HCT116 (cell line): ENCODE measurements around the gene SHISA3. TPM values are rescaled to one million over a fixed set of nuclear protein-coding genes. Genes with fewer than 3 reads are reported as not detected.

Experiments
- ATAC-seq: fragments of 200-7000 bp; cut with Tn5 transposase; 2 replicates; pipeline ENCODE4 v1.9.1; 2020; ENCODE audit warnings: mild to moderate bottlenecking, moderate library complexity
- BruUV-seq: library from RNA; stranded (reverse); fragments of 400-500 nt; replicated peaks from 2 replicates; lab custom pipeline; 2021; lab: Mats Ljungman, UMichigan
- CTCF ChIA-PET: fragments of 300-600 bp; sonication (Branson Sonifier 250); formaldehyde crosslinking; loops from one replicate; lab custom pipeline; 2021; ENCODE audit warnings: antibody characterized with exemption; lab: Charles Lee
- POLR2A ChIA-PET: fragments of 300-600, 350-600 bp; sonication (Branson Sonifier 250); formaldehyde crosslinking; loops from one replicate; lab custom pipeline; 2021; ENCODE audit warnings: antibody characterized with exemption; lab: Charles Lee
- RAD21 ChIA-PET, 2 experiments: fragments of 300-600 bp; sonication (Branson Sonifier 250); formaldehyde crosslinking; loops; one replicate each; lab custom pipeline; 2023; ENCODE audit warnings: low total read pairs in 2 of 2; ENCODE audit not compliant: uncharacterized antibody in 2 of 2, unreplicated experiment in 2 of 2, low non-redundant PET in 1 of 2; lab: Charles Lee
- DNase-seq: peaks from one replicate; pipeline ENCODE4 v3.0.0-alpha.2; 2010; ENCODE audit warnings: low read depth, low spot score
- H2AFZ ChIP-seq: fragments of 200-600 bp; shearing (Covaris generic), sonication (generic); 2 replicates; pipeline ENCODE4 v1.6.1; 2017; ENCODE audit warnings: low read depth, mixed run types, mixed read lengths, antibody characterized with exemption, low read length; ENCODE audit not compliant: poor library complexity, severe bottlenecking
- H3K27ac ChIP-seq: 2 replicates; pipeline ENCODE4 v1.5.1; 2012; ENCODE audit warnings: low read depth, low read length
- H3K27me3 ChIP-seq: fragments of 200-600 bp; sonication (generic); 2 replicates; pipeline ENCODE4 v1.6.1; 2016; ENCODE audit warnings: mixed run types, low read length, mixed read lengths; ENCODE audit not compliant: insufficient read depth
- H3K36me3 ChIP-seq, 2 experiments: fragments of 200-500 bp in 1 of 2; fragments of 200-600 bp in 1 of 2; sonication (Bioruptor generic) in 1 of 2; sonication (generic) in 1 of 2; 2 replicates each; pipeline versions ENCODE4 v1.5.1 to v1.6.1; 2014 to 2016; ENCODE audit warnings: low read length in 2 of 2, inconsistent platforms in 1 of 2, mixed read lengths in 1 of 2, mixed run types in 1 of 2; ENCODE audit not compliant: insufficient read depth in 2 of 2, control insufficient read depth in 1 of 2
- H3K4me1 ChIP-seq, 2 experiments: fragments of 200-600 bp in 1 of 2; sonication (generic) in 1 of 2; 2 replicates each; pipeline versions ENCODE4 v1.5.1 to v1.6.1; 2012 to 2017; ENCODE audit warnings: low read length in 2 of 2, inconsistent platforms in 1 of 2, mild to moderate bottlenecking in 1 of 2, mixed read lengths in 1 of 2, mixed run types in 1 of 2, moderate library complexity in 1 of 2; ENCODE audit not compliant: insufficient read depth in 2 of 2, control insufficient read depth in 1 of 2
- H3K4me2 ChIP-seq: fragments of 200-600 bp; sonication (generic); 2 replicates; pipeline ENCODE4 v1.6.1; 2017; ENCODE audit warnings: mixed run types, low read length, mixed read lengths
- H3K4me3 ChIP-seq, 2 experiments: fragments of 200-600 bp in 1 of 2; sonication (generic) in 1 of 2; replicated peaks in 1 of 2; 2 replicates each; pipeline ENCODE4 v1.5.1; 2011 to 2016; ENCODE audit warnings: low read length in 2 of 2, control low read depth in 1 of 2, low read depth in 1 of 2, mild to moderate bottlenecking in 1 of 2, mixed read lengths in 1 of 2, mixed run types in 1 of 2
- H3K79me2 ChIP-seq: fragments of 200-600 bp; sonication (generic); 2 replicates; pipeline ENCODE4 v1.6.1; 2017; ENCODE audit warnings: mild to moderate bottlenecking, mixed run types, low read length, moderate library complexity, mixed read lengths; ENCODE audit not compliant: insufficient read depth
- H3K9ac ChIP-seq: fragments of 200-600 bp; sonication (generic); 2 replicates; pipeline ENCODE4 v1.6.1; 2016; ENCODE audit warnings: low read length, mixed read lengths
- H3K9me2 ChIP-seq: fragments of 200-600 bp; sonication (generic), shearing (Covaris generic); 2 replicates; pipeline ENCODE4 v1.6.1; 2017; ENCODE audit warnings: mixed run types, mild to moderate bottlenecking, moderate library complexity; ENCODE audit not compliant: insufficient read depth
- H3K9me3 ChIP-seq, 2 experiments: fragments of 200-500 bp in 1 of 2; fragments of 200-600 bp in 1 of 2; sonication (Bioruptor generic) in 1 of 2; sonication (generic) in 1 of 2; 2 replicates each; pipeline ENCODE4 v1.6.1; 2014 to 2017; ENCODE audit warnings: low read length in 2 of 2, mixed read lengths in 2 of 2, inconsistent platforms in 1 of 2, low read depth in 1 of 2, mild to moderate bottlenecking in 1 of 2, mixed run types in 1 of 2, moderate library complexity in 1 of 2; ENCODE audit not compliant: control insufficient read depth in 1 of 2, insufficient read depth in 1 of 2
- H4K20me1 ChIP-seq: fragments of 200-600 bp; sonication (generic), shearing (Covaris generic); 2 replicates; pipeline ENCODE4 v1.6.1; 2017; ENCODE audit warnings: mixed run types, mild to moderate bottlenecking, moderate library complexity; ENCODE audit not compliant: insufficient read depth
- CBX3 ChIP-seq: IDR thresholded peaks from 2 replicates; pipeline ENCODE4 v1.6.1; 2012; ENCODE audit warnings: low read depth
- CEBPB ChIP-seq: IDR thresholded peaks from 2 replicates; pipeline ENCODE4 v1.6.1; 2012; ENCODE audit warnings: low read depth
- EGR1 ChIP-seq: IDR thresholded peaks from 2 replicates; pipeline ENCODE4 v1.6.1; 2012; ENCODE audit warnings: low read depth
- EZH2 ChIP-seq: fragments of 200-600 bp; sonication (generic); IDR thresholded peaks from 2 replicates; pipeline ENCODE4 v1.6.1; 2017; ENCODE audit warnings: antibody characterized with exemption, mixed run types
- FOSL1 ChIP-seq: IDR thresholded peaks from 2 replicates; pipeline ENCODE4 v1.6.1; 2012; ENCODE audit warnings: low read depth
- JUND ChIP-seq: IDR thresholded peaks from 2 replicates; pipeline ENCODE4 v1.6.1; 2012
- POLR2AphosphoS5 ChIP-seq: IDR thresholded peaks from 2 replicates; pipeline ENCODE4 v1.6.1; 2011; ENCODE audit warnings: mild to moderate bottlenecking, low read depth, low read length, moderate library complexity
- RAD21 ChIP-seq: IDR thresholded peaks from 2 replicates; pipeline ENCODE4 v1.6.1; 2012; ENCODE audit warnings: low read depth, mild to moderate bottlenecking
- SP1 ChIP-seq: IDR thresholded peaks from 2 replicates; pipeline ENCODE4 v1.6.1; 2012; ENCODE audit warnings: low read depth
- SRF ChIP-seq: IDR thresholded peaks from 2 replicates; pipeline ENCODE4 v1.6.1; 2012; ENCODE audit warnings: low read depth
- TCF7L2 ChIP-seq: IDR thresholded peaks from 2 replicates; pipeline ENCODE4 v1.7.0; 2011; ENCODE audit warnings: borderline replicate concordance, inconsistent platforms; ENCODE audit not compliant: insufficient read depth, insufficient read length; ENCODE audit errors: extremely low read depth
- YY1 ChIP-seq: IDR thresholded peaks from 2 replicates; pipeline ENCODE4 v1.6.1; 2011; ENCODE audit warnings: low read length, low read depth, moderate library complexity, mild to moderate bottlenecking; ENCODE audit not compliant: insufficient replicate concordance; ENCODE audit errors: extremely low read depth
- ZBTB33 ChIP-seq: IDR thresholded peaks from 2 replicates; pipeline ENCODE4 v1.6.1; 2011; ENCODE audit warnings: mild to moderate bottlenecking, low read length, moderate library complexity; ENCODE audit not compliant: insufficient replicate concordance; ENCODE audit errors: extremely low read depth
- ZNF274 ChIP-seq: fragments of 200-500 bp; sonication (Bioruptor generic); IDR thresholded peaks from 2 replicates; pipeline ENCODE4 v1.6.1; 2014; ENCODE audit warnings: mild to moderate bottlenecking, low read depth, low read length, inconsistent platforms
- intact Hi-C: fragments of 100-400 bp; cut with micrococcal nuclease; formaldehyde crosslinking; loops from 2 replicates; pipeline ENCODE4 v1.10.0; 2022
- total RNA-seq: library from RNA; stranded (reverse); gene quantifications from one replicate; pipeline ENCODE4 v1.2.1, GENCODE V29; 2021; ENCODE audit not compliant: unreplicated experiment
- TF ChIP-seq, protein P1 (sequence below): IDR thresholded peaks from 2 replicates; pipeline ENCODE4 v1.6.1; 2012; ENCODE audit warnings: low read depth
- TF ChIP-seq, protein P2 (sequence below), 3 experiments: fragments of 200-600 bp in 1 of 3; sonication (generic) in 1 of 3; IDR thresholded peaks in 2 of 3; conservative IDR thresholded peaks in 1 of 3; 2 replicates each; pipeline ENCODE4 v1.5.1; 2012 to 2017; ENCODE audit warnings: low read depth in 2 of 3, low read length in 2 of 3, antibody characterized with exemption in 1 of 3, borderline replicate concordance in 1 of 3, control low read depth in 1 of 3, mild to moderate bottlenecking in 1 of 3, mixed read lengths in 1 of 3, mixed run types in 1 of 3, moderate library complexity in 1 of 3; ENCODE audit not compliant: insufficient read depth in 1 of 3

SHISA3 gene
- total RNA-seq, 1 experiment from 2014 or later, result not detected

GRCh38 chr4:42396361-42396751 is 932 bp upstream of the SHISA3 start:
- ATAC-seq (no peak), DNase-seq (no peak)
- no peak overlapping the region for H3K27ac ChIP-seq
- TF ChIP-seq TCF7L2 (no peak), EZH2 (no peak), EGR1 (no peak), CEBPB (no peak), JUND (no peak), ZNF274 (no peak), CBX3 (no peak), SRF (no peak), FOSL1 (no peak), YY1 (no peak), ZBTB33 (no peak), SP1 (no peak), RAD21 (no peak), POLR2AphosphoS5 (no peak)
- TF ChIP-seq, protein P1, sequence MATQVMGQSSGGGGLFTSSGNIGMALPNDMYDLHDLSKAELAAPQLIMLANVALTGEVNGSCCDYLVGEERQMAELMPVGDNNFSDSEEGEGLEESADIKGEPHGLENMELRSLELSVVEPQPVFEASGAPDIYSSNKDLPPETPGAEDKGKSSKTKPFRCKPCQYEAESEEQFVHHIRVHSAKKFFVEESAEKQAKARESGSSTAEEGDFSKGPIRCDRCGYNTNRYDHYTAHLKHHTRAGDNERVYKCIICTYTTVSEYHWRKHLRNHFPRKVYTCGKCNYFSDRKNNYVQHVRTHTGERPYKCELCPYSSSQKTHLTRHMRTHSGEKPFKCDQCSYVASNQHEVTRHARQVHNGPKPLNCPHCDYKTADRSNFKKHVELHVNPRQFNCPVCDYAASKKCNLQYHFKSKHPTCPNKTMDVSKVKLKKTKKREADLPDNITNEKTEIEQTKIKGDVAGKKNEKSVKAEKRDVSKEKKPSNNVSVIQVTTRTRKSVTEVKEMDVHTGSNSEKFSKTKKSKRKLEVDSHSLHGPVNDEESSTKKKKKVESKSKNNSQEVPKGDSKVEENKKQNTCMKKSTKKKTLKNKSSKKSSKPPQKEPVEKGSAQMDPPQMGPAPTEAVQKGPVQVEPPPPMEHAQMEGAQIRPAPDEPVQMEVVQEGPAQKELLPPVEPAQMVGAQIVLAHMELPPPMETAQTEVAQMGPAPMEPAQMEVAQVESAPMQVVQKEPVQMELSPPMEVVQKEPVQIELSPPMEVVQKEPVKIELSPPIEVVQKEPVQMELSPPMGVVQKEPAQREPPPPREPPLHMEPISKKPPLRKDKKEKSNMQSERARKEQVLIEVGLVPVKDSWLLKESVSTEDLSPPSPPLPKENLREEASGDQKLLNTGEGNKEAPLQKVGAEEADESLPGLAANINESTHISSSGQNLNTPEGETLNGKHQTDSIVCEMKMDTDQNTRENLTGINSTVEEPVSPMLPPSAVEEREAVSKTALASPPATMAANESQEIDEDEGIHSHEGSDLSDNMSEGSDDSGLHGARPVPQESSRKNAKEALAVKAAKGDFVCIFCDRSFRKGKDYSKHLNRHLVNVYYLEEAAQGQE, result no peak
- TF ChIP-seq, protein P2, sequence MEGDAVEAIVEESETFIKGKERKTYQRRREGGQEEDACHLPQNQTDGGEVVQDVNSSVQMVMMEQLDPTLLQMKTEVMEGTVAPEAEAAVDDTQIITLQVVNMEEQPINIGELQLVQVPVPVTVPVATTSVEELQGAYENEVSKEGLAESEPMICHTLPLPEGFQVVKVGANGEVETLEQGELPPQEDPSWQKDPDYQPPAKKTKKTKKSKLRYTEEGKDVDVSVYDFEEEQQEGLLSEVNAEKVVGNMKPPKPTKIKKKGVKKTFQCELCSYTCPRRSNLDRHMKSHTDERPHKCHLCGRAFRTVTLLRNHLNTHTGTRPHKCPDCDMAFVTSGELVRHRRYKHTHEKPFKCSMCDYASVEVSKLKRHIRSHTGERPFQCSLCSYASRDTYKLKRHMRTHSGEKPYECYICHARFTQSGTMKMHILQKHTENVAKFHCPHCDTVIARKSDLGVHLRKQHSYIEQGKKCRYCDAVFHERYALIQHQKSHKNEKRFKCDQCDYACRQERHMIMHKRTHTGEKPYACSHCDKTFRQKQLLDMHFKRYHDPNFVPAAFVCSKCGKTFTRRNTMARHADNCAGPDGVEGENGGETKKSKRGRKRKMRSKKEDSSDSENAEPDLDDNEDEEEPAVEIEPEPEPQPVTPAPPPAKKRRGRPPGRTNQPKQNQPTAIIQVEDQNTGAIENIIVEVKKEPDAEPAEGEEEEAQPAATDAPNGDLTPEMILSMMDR (IDR thresholded peaks at IDR 0.05 in 2 of 3, conservative IDR thresholded peaks at IDR 0.05 in 1 of 3; ENCODE audit: borderline replicate concordance in 1 of 3, insufficient read depth in 1 of 3, low read depth in 2 of 3, low read length in 2 of 3), result no peak
- TF ChIP-seq, all 23 proteins: peak for 0
- Histone ChIP-seq H3K4me3 (no peak overlapping the region), H2AFZ (no peak overlapping the region), H3K4me2 (no peak overlapping the region), H3K9me3 (no peaks in the 10 kb centered on the region), H3K9ac (no peak overlapping the region), H4K20me1 (no peaks in the 10 kb centered on the region), H3K4me1 (no peaks in the 10 kb centered on the region), H3K27me3 (no peaks in the 10 kb centered on the region), H3K36me3 (no peaks in the 10 kb centered on the region), H3K9me2 (no peaks in the 10 kb centered on the region), H3K79me2 (no peaks in the 10 kb centered on the region)
- POLR2A ChIA-PET, result no interaction called here
- RAD21 ChIA-PET, result no interaction called here
- no TSS peak for BruUV-seq
- CTCF ChIA-PET, result no interaction called here
- intact Hi-C loops, result no loop called here
